ENCODE measurements around the gene MN1.

MN1 gene

GRCh38 chr22:27801616-27802345 is at the start of gene MN1:
Gene MN1, minus strand, starts transcription at chr22:27801756. Its CDS starts 1,213 bp downstream, at chr22:27800543.
- DNase-seq (ENCODE audit: low read depth), result no peak
- H3K4me3 ChIP-seq (ENCODE audit: low read depth, low read length), result peak within 1 kb of the TSS; percentile 31
- no peak for TF ChIP-seq CTCF (IDR thresholded peaks at IDR 0.05; ENCODE audit: control insufficient read depth, extremely low read depth, insufficient read depth)

DNA sequence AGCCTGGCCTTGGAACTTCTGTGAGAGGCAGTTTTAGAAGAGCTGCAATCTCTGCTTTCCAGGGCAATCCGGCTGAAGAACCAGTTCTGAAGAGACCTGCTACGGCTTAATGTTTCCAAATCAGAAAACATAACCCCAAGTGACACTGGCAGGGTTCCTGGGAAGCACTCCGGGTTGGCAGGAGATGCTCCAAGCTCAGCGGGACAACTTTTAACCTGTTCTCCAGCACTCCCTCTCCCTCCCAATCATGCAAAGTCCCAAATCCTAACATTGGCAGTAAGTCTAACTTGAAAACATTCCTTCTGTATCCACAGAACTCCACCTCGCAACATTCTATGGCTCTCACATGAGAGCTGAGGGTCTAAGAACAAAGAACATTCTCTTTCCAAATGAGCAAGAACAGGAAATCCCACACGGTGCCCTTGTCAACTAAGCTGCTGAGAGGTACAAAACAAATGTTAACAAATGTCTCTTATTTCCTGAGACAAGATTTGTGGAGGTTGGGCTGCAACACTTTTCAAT is 48.5 kb upstream of the MN1 start:
- no peak overlapping the region for H3K4me3 ChIP-seq (ENCODE audit: low read depth, low read length)
- no peak for TF ChIP-seq CTCF (IDR thresholded peaks at IDR 0.05; ENCODE audit: control insufficient read depth, extremely low read depth, insufficient read depth)
- DNase-seq (ENCODE audit: low read depth), result peak; percentile 87

DNA sequence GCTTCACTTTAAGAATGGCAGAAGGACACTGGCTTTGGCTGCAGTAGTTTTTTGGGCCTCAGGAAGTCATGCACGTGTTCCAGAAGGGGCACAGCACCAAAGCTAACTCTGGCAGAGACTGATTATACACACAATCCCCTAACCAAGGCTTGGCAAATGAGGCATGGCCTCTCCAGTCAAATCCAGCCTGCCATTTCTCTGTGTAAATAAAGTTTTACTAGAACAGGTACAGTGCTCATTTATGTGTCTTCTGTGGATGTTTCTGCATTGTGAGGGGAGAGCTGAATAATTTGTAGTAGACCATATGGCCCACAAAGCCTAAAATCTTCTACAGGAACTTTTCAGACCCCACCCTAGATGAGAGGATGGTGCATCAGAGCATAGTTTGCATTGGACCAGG is 46.4 kb upstream of the MN1 start:
- TF ChIP-seq CTCF (IDR thresholded peaks at IDR 0.05; ENCODE audit: control insufficient read depth, extremely low read depth, insufficient read depth), result no peak
- DNase-seq (ENCODE audit: low read depth), result no peak
- no peak overlapping the region for H3K4me3 ChIP-seq (ENCODE audit: low read depth, low read length)

DNA sequence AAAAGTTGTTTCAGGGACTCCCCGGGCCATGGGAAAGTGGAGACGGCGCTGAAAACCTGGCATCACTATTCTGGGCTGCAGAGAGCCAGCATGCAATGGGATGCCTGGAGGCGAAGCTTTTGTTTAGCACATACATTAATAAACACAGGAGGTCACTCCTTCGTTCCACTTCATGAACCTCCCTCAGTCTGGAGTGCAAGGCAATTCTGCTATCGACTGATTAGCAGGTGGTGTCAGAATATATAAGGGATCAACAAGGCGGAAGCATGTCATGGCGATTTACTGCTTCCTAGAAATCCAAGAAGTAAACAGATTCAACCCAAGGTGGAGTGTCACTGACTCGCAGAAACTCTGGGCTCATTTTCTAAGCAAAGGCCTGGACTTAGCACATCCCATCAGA is 45.4 kb upstream of the MN1 start:
- TF ChIP-seq CTCF (IDR thresholded peaks at IDR 0.05; ENCODE audit: control insufficient read depth, extremely low read depth, insufficient read depth), result no peak
- no peak for DNase-seq (ENCODE audit: low read depth)

GRCh38 chr22:27846248-27846757 is 44.7 kb upstream of the MN1 start:
- H3K4me3 ChIP-seq (ENCODE audit: low read depth, low read length), result no peak overlapping the region
- TF ChIP-seq CTCF (IDR thresholded peaks at IDR 0.05; ENCODE audit: control insufficient read depth, extremely low read depth, insufficient read depth), result no peak
- no peak for DNase-seq (ENCODE audit: low read depth)

More for the DNA sequence above, 45.4 kb upstream of the MN1 start:
- no peak overlapping the region for H3K4me3 ChIP-seq (ENCODE audit: low read depth, low read length)

GRCh38 chr22:27845644-27846043 is 44.1 kb upstream of the MN1 start:
- DNase-seq (ENCODE audit: low read depth), result no peak
- H3K4me3 ChIP-seq (ENCODE audit: low read depth, low read length), result no peak overlapping the region
- no peak for TF ChIP-seq CTCF (IDR thresholded peaks at IDR 0.05; ENCODE audit: control insufficient read depth, extremely low read depth, insufficient read depth)

Measured in LNCaP clone FGC (cell line).